Heart left ventricle (tissue), 16 donors: ENCODE results near the gene BEX1. TPM values are rescaled to one million over a fixed set of nuclear protein-coding genes. Genes with fewer than 3 reads are reported as not detected.
"Not testable (repeated sequence)": the region's sequence is repeated elsewhere in the genome, so short reads cannot be mapped to it uniquely, and the experiment has no call there.

Source experiments
- ATAC-seq, 4 donors: fragments of 200-7000 bp; cut with Tn5 transposase; one replicate each; pipeline ENCODE4 v1.9.1; 2020 to 2022; ENCODE audit warnings: moderate library complexity in 4 of 4, mild to moderate bottlenecking in 3 of 4, moderate number of reproducible peaks in 1 of 4
- DNase-seq, 5 donors: peaks; one replicate each; pipeline ENCODE4 v3.0.0-alpha.2; 2020
- H3K27ac ChIP-seq, 12 donors: fragments of 200-600 bp; sonication (generic) in 4 of 12; one replicate each; pipeline versions ENCODE4 v1.5.0 to v1.8.0; 2016 to 2022; ENCODE audit warnings: mild to moderate bottlenecking in 2 of 12
- H3K27me3 ChIP-seq, 9 donors: fragments of 200-600 bp; sonication (generic) in 2 of 9; one replicate each; pipeline versions ENCODE4 v1.5.1 to v1.8.0; 2016 to 2022; ENCODE audit warnings: mild to moderate bottlenecking in 3 of 9
- H3K36me3 ChIP-seq, 9 donors: fragments of 200-600 bp; sonication (generic) in 2 of 9; one replicate each; pipeline versions ENCODE4 v1.5.0 to v1.8.0; 2018 to 2022; ENCODE audit warnings: mild to moderate bottlenecking in 2 of 9
- H3K4me1 ChIP-seq, 12 donors: fragments of 200-600 bp; sonication (generic) in 4 of 12; one replicate each; pipeline versions ENCODE4 v1.5.0 to v1.8.0; 2016 to 2022; ENCODE audit warnings: mild to moderate bottlenecking in 3 of 12
- H3K4me3 ChIP-seq, 12 donors: fragments of 200-600 bp; sonication (generic) in 4 of 12; one replicate each; pipeline versions ENCODE4 v1.5.0 to v1.8.0; 2017 to 2022; ENCODE audit warnings: mild to moderate bottlenecking in 9 of 12, moderate library complexity in 4 of 12
- H3K9me3 ChIP-seq, 12 donors: fragments of 200-600 bp; sonication (generic) in 4 of 12; one replicate each; pipeline versions ENCODE4 v1.5.0 to v1.8.0; 2016 to 2022; ENCODE audit warnings: mild to moderate bottlenecking in 1 of 12
- CTCF ChIP-seq, 12 donors: fragments of 200-600 bp; sonication (generic) in 4 of 12; IDR thresholded peaks; one replicate each; pipeline versions ENCODE4 v1.5.0 to v1.8.0; 2018 to 2022; ENCODE audit warnings: antibody characterized with exemption in 12 of 12, mild to moderate bottlenecking in 5 of 12
- POLR2A ChIP-seq, 2 donors: fragments of 450-650 bp; IDR thresholded peaks; one replicate each; pipeline ENCODE4 v1.6.1; 2017; ENCODE audit warnings: antibody characterized with exemption in 2 of 2, mild to moderate bottlenecking in 2 of 2, moderate library complexity in 2 of 2
- WGBS, 4 donors: extraction: QIAGEN DNeasy Blood & Tissue Kit in 2 of 4; methylation state at CpG; one replicate each; pipeline versions ENCODE4 v1.1.5 to v1.1.7; 2013 to 2018; 5-methylcytosine and 5-hydroxymethylcytosine counted together
- intact Hi-C, 10 donors: fragments of 100-400 bp; cut with DNase I; formaldehyde crosslinking; loops; one replicate each; pipeline versions ENCODE4 v1.11.1 to v1.14.2; 2022
- polyA plus RNA-seq, 2 donors: library from polyadenylated mRNA; stranded (reverse); fragments of 200-250 nt; gene quantifications; one replicate each; pipeline ENCODE4 v1.2.3, GENCODE V29; 2013
- total RNA-seq, 9 donors: library from RNA; depleted of rRNA in 2 of 9; stranded (reverse); fragments of >200 nt in 2 of 9; fragmentation: NEBNext Ultra II Directional in 3 of 9; extraction: Animal tissue kit (Norgen Biotek cat#: 25700) in 3 of 9; gene quantifications; one replicate each; pipeline versions ENCODE4 v1.1.0 to v1.2.4, GENCODE V29; 2016 to 2023
- donor health status: ischemic (EF 13 %, LVEDD 7.1; RV severe dilation, severe dysfunction).
- donor health status: healthy with polysubstance abuse.
- donor health status: DM: no; HTN: yes; CAD: no.
- donor health status: DM: no; HTN: no; CAD: no.
- donor health status: ischemic (EF 25% LVEDD 6.9; RV normal size, moderate dysfunction).
- donor health status: ischemic (EF 25% LVEDD 5.7; RV mildly dilated, moderate dysfunction).
- donor health status: healthy.
- donor health status: DM: yes; HTN: yes; CAD: no.
- donor health status: ischemic (EF 35%, LVEDD 5.7; RV mildly dilated, moderate dysfunction).
- donor health status: nonischemic (EF 11% LVEDD 7.7; RV severe dilation, severe dysfunction).
- donor health status: DM: yes; HTN: yes; CAD: no.
- donor health status: PGD.
- donor health status: ischemic (EF 29% LVEDD 5.4; RV normal size, mild dysfunction).
- donor health status: nonischemic (EF 23%, LVEDD 6.1; RV moderate dilation, normal function).

The BEX1 gene
- total and polyA plus RNA-seq, 11 donors: 0.42 to 17.6 (median 3.5) TPM

DNA sequence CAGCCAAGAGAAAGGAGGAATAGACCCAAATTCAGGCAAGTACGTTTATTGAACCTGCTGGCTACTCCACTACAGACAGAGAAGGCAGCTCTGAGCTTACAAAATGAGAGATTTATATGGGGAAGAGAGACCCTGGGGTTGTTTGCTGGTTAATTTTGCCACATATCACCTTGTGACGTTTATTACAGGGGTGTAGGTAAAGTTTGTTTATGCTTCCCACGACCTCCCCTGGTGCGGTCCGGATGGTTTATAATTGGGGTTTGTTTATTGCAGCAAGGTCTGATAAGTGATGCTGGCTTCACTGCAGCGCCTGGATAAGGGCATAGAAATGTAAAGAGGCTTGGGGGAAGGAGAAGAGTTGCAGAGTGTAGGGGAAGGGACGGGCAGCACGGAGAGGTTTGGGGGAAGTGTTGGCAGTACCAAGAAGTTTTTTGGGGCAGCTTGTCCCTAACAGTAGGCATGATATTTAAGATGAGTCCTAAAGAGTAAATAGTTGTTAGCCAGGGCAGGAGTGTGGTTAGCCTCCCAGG is 12.6 kb downstream of the BEX1 start:
- Histone ChIP-seq H3K27ac (no peak overlapping the region), H3K4me3 (no peak overlapping the region), H3K36me3 (no peaks in the 10 kb centered on the region), H3K4me1 (no peaks in the 10 kb centered on the region), H3K27me3 (peaks cover 0 to 10% (median 0%) of the 10 kb centered on the region in 9 donors), H3K9me3 (peaks cover 0 to 5% (median 0%) of the 10 kb centered on the region in 12 donors)
- intact Hi-C loops: no loop called here
- DNase-seq (no peak), ATAC-seq (no peak)
- WGBS, 4 donors: 15 to 44% (median 28%) methylated on average over 8 of the region's 8 CpGs
- TF ChIP-seq POLR2A (IDR thresholded peaks at IDR 0.05): no peak

DNA sequence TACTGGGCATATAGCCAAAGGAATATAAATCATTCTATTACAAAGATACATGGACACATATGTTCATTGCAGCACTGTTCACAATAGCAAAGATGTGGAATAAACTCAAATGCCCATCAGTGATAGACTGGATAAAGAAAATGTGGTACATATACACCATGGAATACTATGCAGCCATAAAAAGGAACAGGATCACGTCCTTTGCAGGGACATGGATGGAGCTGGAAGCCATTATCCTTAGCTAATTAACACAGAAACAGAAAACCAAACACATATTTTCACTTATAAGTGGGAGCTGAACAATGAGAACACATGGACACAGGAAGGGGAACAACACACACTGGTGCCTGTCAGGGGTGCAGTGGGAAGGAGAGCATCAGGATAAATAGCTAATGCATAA is 30.6 kb downstream of the BEX1 start:
- H3K36me3 ChIP-seq, intact Hi-C loops, H3K4me1 ChIP-seq, ATAC-seq, DNase-seq, H3K9me3 ChIP-seq, H3K4me3 ChIP-seq, H3K27ac ChIP-seq, H3K27me3 ChIP-seq: not testable (repeated sequence)
- WGBS, 4 donors: 41 to 78% (median 58%) methylated on average over 1 of the region's 1 CpG

GRCh38 chrX:103017542-103017941 is 46.4 kb downstream of the BEX1 start:
- peaks cover 0 to 4% (median 0%) of the 10 kb centered on the region in 9 donors for H3K27me3 ChIP-seq
- H3K4me1 ChIP-seq: no peaks in the 10 kb centered on the region
- no peak for TF ChIP-seq CTCF (IDR thresholded peaks at IDR 0.05)
- TF ChIP-seq POLR2A (IDR thresholded peaks at IDR 0.05): no peak
- no peaks in the 10 kb centered on the region for H3K36me3 ChIP-seq
- ATAC-seq: no peak
- no peak overlapping the region for H3K27ac ChIP-seq
- DNase-seq: no peak
- H3K9me3 ChIP-seq: no peaks in the 10 kb centered on the region
- intact Hi-C loops: no loop called here
- no peak overlapping the region for H3K4me3 ChIP-seq
- WGBS, 4 donors: 20 to 38% (median 31%) methylated on average over 4 of the region's 4 CpGs

GRCh38 chrX:103012945-103013344 is 51.0 kb downstream of the BEX1 start:
- 56 to 84% (median 77%) methylated on average over 3 of the region's 3 CpGs for WGBS, 4 donors

More at GRCh38 chrX:103012945-103013344, 51.0 kb downstream of the BEX1 start:
- no peak for ATAC-seq
- Histone ChIP-seq H3K4me3 (no peak overlapping the region), H3K36me3 (no peaks in the 10 kb centered on the region), H3K4me1 (no peaks in the 10 kb centered on the region), H3K27me3 (peaks cover 0 to 4% (median 0%) of the 10 kb centered on the region in 9 donors), H3K27ac (no peak overlapping the region), H3K9me3 (no peaks in the 10 kb centered on the region)
- no peak for DNase-seq
- intact Hi-C loops: no loop called here
- TF ChIP-seq POLR2A (IDR thresholded peaks at IDR 0.05): no peak
- TF ChIP-seq CTCF (IDR thresholded peaks at IDR 0.05): no peak

Other genes starting within 250 kb of the BEX1 start
- gene RAB40AL, start 126.9 kb downstream of the BEX1 start, total RNA-seq: under 1 TPM in 3 of 9 donors, not detected in 6; 0.23 to 0.63 (median 0.59) TPM
- under 1 TPM; 0.10 to 0.19 TPM for gene RAB40AL, start 126.9 kb downstream of the BEX1 start, polyA plus RNA-seq
- under 1 TPM in 5 of 9 donors, not detected in 4; 0.16 to 0.54 (median 0.48) TPM for gene NXF3, start 29.0 kb upstream of the BEX1 start, total RNA-seq
- under 1 TPM; 0.08 to 0.30 TPM for gene NXF3, start 29.0 kb upstream of the BEX1 start, polyA plus RNA-seq
- gene BEX4, start 150.9 kb upstream of the BEX1 start, total RNA-seq: 10 to 100 TPM; 34.8 to 54.5 (median 43.1) TPM
- gene BEX4, start 150.9 kb upstream of the BEX1 start, polyA plus RNA-seq: 10 to 100 TPM; 43.6 to 57.0 TPM
- 10 to 100 TPM; 38.2 to 60.1 (median 52.7) TPM for gene TCEAL8, start 191.0 kb upstream of the BEX1 start, total RNA-seq
- gene TCEAL8, start 191.0 kb upstream of the BEX1 start, polyA plus RNA-seq: 10 to 100 TPM; 47.3 to 47.9 TPM
- under 1 TPM in 4 of 9 donors, not detected in 5; 0.27 to 0.52 (median 0.38) TPM for gene TCEAL5, start 212.6 kb upstream of the BEX1 start, total RNA-seq
- under 1 TPM; 0.19 TPM for gene TCEAL5, start 212.6 kb upstream of the BEX1 start, polyA plus RNA-seq
- 1 to 10 TPM in 6 of 9 donors, under 1 TPM in 2, not detected in 1; 0.35 to 4.9 (median 1.7) TPM for gene BEX2, start 246.8 kb upstream of the BEX1 start, total RNA-seq
- 1 to 10 TPM; 1.1 to 6.6 TPM for gene BEX2, start 246.8 kb upstream of the BEX1 start, polyA plus RNA-seq